ENCODE data around the gene PDE6A.
"Not testable (repeated sequence)": the region's sequence is repeated elsewhere in the genome, so short reads cannot be mapped to it uniquely, and the experiment has no call there.

The PDE6A gene

GRCh38 chr5:149953436-149954121, 9.0 kb upstream of the PDE6A start:
- no peak for DNase-seq (ENCODE audit: low read depth)
- TF ChIP-seq, protein P1, sequence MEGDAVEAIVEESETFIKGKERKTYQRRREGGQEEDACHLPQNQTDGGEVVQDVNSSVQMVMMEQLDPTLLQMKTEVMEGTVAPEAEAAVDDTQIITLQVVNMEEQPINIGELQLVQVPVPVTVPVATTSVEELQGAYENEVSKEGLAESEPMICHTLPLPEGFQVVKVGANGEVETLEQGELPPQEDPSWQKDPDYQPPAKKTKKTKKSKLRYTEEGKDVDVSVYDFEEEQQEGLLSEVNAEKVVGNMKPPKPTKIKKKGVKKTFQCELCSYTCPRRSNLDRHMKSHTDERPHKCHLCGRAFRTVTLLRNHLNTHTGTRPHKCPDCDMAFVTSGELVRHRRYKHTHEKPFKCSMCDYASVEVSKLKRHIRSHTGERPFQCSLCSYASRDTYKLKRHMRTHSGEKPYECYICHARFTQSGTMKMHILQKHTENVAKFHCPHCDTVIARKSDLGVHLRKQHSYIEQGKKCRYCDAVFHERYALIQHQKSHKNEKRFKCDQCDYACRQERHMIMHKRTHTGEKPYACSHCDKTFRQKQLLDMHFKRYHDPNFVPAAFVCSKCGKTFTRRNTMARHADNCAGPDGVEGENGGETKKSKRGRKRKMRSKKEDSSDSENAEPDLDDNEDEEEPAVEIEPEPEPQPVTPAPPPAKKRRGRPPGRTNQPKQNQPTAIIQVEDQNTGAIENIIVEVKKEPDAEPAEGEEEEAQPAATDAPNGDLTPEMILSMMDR (conservative IDR thresholded peaks at IDR 0.05; ENCODE audit: low read depth, low read length), result no peak
- no peak overlapping the region for H3K4me3 ChIP-seq (ENCODE audit: low read length)

DNA sequence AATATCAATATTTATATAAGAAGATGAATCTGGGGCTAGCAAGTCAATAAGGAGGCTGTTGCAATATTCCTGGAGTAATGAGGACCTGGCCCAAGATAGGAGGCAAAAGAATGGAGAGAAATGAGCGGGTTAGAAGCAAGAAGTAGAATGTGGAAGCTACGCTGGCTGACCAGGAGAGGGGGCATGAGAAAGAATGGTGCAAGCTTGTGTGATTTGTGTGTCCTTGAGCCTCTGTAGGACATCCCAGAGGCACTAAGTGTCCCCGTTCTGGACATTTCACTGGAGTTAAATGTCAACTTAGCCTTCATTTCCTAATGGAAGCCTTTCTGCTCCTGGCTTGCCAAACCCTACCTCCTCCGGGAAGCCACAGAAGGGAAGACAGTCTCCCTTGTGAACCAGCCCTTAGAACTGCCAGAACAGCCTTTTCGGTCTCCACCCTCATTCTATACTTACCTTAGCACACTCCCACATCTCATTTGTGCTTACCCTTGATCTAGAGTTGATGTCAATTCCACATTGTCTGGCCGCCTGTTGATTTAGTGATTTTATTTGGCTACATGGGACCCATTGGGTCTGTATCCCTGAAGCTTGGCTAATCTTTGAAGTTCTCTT, 6.7 kb upstream of the PDE6A start:
- TF ChIP-seq, protein P1 (conservative IDR thresholded peaks at IDR 0.05; ENCODE audit: low read depth, low read length), result no peak
- DNase-seq (ENCODE audit: low read depth), result no peak

DNA sequence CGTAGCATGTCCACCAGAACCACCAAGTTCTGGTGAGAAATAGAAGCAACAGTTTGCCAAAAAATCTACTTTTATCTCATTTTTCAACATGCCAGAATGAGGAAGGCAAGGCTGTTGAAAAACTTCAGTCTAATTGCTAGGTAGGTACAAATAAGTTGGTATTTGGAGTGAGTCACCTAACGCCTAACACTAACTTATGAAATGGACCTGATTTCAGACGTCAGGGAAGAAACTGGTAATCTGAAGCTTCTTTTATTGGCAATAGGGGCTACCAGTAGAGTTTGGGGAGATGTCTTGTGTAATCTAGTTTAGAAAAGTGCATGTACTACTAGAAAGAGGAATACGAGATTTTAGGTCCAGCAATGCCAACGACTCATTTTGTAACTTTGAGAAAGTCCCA, 4.4 kb upstream of the PDE6A start:
- no peak for DNase-seq (ENCODE audit: low read depth)
- no peak overlapping the region for H3K4me3 ChIP-seq (ENCODE audit: low read length)
- TF ChIP-seq, protein P1 (conservative IDR thresholded peaks at IDR 0.05; ENCODE audit: low read depth, low read length), result no peak

More for the DNA sequence above, 6.7 kb upstream of the PDE6A start:
- H3K4me3 ChIP-seq (ENCODE audit: low read length), result no peak overlapping the region

DNA sequence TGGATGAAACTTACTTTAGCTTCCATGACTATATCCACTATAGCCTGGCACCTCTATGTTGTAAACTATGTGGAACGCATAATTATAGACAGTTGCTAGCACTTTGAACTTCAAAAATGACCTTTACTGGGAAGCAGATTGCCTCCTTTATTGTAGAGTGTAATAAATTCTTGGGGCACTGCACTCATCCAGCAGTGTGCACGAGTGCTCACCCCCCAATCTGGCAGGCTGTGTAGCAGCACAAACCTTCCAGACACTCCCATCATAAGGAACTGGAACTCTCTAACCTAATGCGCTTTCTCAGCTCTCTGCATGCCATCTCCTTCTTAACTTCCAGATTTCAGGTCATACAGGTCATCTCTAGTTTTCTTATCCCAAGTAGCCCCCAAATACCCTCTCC, 1.5 kb upstream of the PDE6A start:
- no peak for DNase-seq (ENCODE audit: low read depth)
- TF ChIP-seq, protein P1 (conservative IDR thresholded peaks at IDR 0.05; ENCODE audit: low read depth, low read length), result no peak

DNA sequence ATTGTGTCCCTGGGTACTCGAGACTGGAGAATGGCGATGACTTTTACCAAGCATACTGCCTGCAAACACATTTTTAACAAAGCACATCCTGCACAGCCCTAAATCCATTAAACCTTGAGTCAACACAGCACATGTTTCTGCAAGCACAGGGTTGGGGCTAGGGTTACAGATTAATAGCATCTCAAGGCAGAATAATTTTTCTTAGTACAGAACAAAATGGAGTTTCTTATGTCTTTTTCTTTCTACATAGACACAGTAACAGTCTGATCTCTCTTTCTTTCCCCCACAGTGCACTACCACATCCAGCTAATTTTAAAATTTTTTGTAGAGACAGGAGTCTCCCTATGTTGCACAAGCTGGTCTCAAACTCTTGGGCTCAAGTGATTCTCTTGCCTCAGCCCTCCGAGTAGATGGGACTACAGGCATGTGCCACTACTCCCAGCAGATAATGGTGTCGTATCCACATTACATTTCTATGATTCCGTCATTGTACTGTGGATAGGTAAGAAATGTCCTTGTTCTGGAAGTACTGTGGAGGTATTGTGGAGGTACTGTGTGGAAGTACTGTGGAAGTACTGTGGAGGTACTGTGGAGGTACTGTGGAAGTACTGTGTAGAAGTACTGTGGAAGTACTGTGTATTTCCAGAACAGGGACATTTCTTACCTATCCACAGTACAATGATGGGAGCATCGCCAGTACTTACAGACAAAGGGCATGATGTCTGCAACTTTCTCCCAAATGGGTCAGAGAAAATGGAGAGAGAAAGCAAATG, 1.2 kb downstream of the PDE6A start:
- not testable (repeated sequence) for H3K4me3 ChIP-seq (ENCODE audit: low read length)

More for the DNA sequence above, 1.5 kb upstream of the PDE6A start:
- no peak overlapping the region for H3K4me3 ChIP-seq (ENCODE audit: low read length)

GRCh38 chr5:149942741-149943169, 1.8 kb downstream of the PDE6A start:
- not testable (repeated sequence) for DNase-seq (ENCODE audit: low read depth); H3K4me3 ChIP-seq (ENCODE audit: low read length)

More for the DNA sequence above, 1.2 kb downstream of the PDE6A start:
- not testable (repeated sequence) for DNase-seq (ENCODE audit: low read depth)

DNA sequence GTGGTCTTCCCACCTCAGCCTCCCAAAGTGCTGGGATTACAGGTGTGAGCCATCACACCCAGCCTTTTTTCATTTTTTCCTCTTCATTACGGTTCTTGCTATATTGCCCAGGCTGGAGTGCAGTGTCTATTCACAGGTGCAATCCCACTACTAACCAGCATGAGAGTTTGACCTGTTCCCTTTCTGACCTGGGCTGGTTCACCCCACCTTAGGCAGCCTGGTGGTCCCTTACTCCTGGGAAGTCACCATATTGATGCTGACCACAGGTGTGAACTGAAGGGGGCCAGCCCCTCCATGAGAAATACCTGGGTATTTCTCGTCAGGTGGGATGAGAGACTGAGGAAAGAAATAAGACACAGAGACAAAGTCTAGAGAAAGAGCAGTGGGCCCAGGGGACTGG, 2.4 kb downstream of the PDE6A start:
- TF ChIP-seq, protein P1 (conservative IDR thresholded peaks at IDR 0.05; ENCODE audit: low read depth, low read length), result no peak
- DNase-seq (ENCODE audit: low read depth), result no peak

GRCh38 chr5:149941795-149942194, 2.8 kb downstream of the PDE6A start:
- TF ChIP-seq, protein P1 (conservative IDR thresholded peaks at IDR 0.05; ENCODE audit: low read depth, low read length), result no peak
- DNase-seq (ENCODE audit: low read depth), result no peak
- no peak overlapping the region for H3K4me3 ChIP-seq (ENCODE audit: low read length)

More for the DNA sequence above, 2.4 kb downstream of the PDE6A start:
- no peak overlapping the region for H3K4me3 ChIP-seq (ENCODE audit: low read length)

All from retinal pigment epithelial cell (primary cell).